GM12878 (cell line): ENCODE results near the gene TRMT10C. TPM values are rescaled to one million over a fixed set of nuclear protein-coding genes. Genes with fewer than 3 reads are reported as not detected.

Experiments used
- ATAC-seq: fragments of 200-7000 bp; cut with Tn5 transposase; 3 replicates; pipeline ENCODE4 v1.9.1; 2020; ENCODE audit warnings: mild to moderate bottlenecking, moderate library complexity
- BruUV-seq: library from RNA; stranded (reverse); fragments of 400-500 nt; replicated peaks from 2 replicates; lab custom pipeline; 2021; lab: Mats Ljungman, UMichigan
- CTCF ChIA-PET: fragments of 300-600 bp; sonication (Branson Sonifier 250); formaldehyde crosslinking; extraction: SDS; loops from one replicate; lab custom pipeline; 2021; ENCODE audit warnings: inconsistent platforms; lab: Yijun Ruan, JAX
- POLR2A ChIA-PET: fragments of 350-600 bp; formaldehyde crosslinking; extraction: SDS; loops from one replicate; lab custom pipeline; 2021; ENCODE audit warnings: inconsistent platforms; lab: Charles Lee
- RAD21 ChIA-PET: fragments of 300-600 bp; sonication (Branson Sonifier 250); formaldehyde crosslinking; loops from one replicate; lab custom pipeline; 2023; ENCODE audit warnings: antibody characterized with exemption; ENCODE audit not compliant: unreplicated experiment; lab: Charles Lee
- SMC1A ChIA-PET: fragments of 300-600 bp; sonication (Branson Sonifier 250); formaldehyde crosslinking; loops from one replicate; lab custom pipeline; 2023; ENCODE audit not compliant: unreplicated experiment, uncharacterized antibody; lab: Charles Lee
- DNase-seq: peaks from one replicate; pipeline ENCODE4 v3.0.0-alpha.2; 2011; ENCODE audit warnings: low read depth, low spot score
- FAIRE-seq: peaks from 3 replicates; lab custom pipeline; 2011; peaks lifted over from hg19 to GRCh38; lab: Jason Lieb, UNC
- H2AFZ ChIP-seq: 2 replicates; pipeline ENCODE4 v1.6.0; 2011; ENCODE audit warnings: low read depth, low read length, control low read depth; ENCODE audit not compliant: control insufficient read depth
- H3K27ac ChIP-seq: 2 replicates; pipeline ENCODE4 v1.5.1; 2011; ENCODE audit warnings: control low read depth; ENCODE audit not compliant: control insufficient read depth, insufficient read depth
- H3K27me3 ChIP-seq, 2 experiments: replicated peaks in 1 of 2; 2 replicates each; pipeline versions ENCODE4 v1.6.0 to v1.6.1; 2011; ENCODE audit warnings: low read length in 1 of 2; ENCODE audit not compliant: control insufficient read depth in 2 of 2, insufficient read depth in 2 of 2
- H3K36me3 ChIP-seq, 2 experiments: 2 replicates each; pipeline ENCODE4 v1.5.1; 2011; ENCODE audit warnings: low read length in 1 of 2; ENCODE audit not compliant: control insufficient read depth in 2 of 2, insufficient read depth in 2 of 2
- H3K4me1 ChIP-seq: 2 replicates; pipeline ENCODE4 v1.6.1; 2011; ENCODE audit warnings: mild to moderate bottlenecking, low read length, moderate library complexity, mixed read lengths; ENCODE audit not compliant: control insufficient read depth, insufficient read depth
- H3K4me2 ChIP-seq: 2 replicates; pipeline ENCODE4 v1.6.0; 2011; ENCODE audit warnings: control low read depth; ENCODE audit not compliant: control insufficient read depth, insufficient read depth
- H3K4me3 ChIP-seq: fragments of 200-600 bp; sonication (generic); 2 replicates; pipeline ENCODE4 v1.5.1; 2016
- H3K79me2 ChIP-seq: 2 replicates; pipeline ENCODE4 v1.6.0; 2011; ENCODE audit warnings: low read length; ENCODE audit not compliant: control insufficient read depth, insufficient read depth
- H3K9ac ChIP-seq: 2 replicates; pipeline ENCODE4 v1.8.0; 2011; ENCODE audit warnings: low read length, control low read depth, mixed read lengths; ENCODE audit not compliant: control insufficient read depth, insufficient read depth
- H3K9me3 ChIP-seq: replicated peaks from 3 replicates; pipeline ENCODE4 v1.5.1; 2011; ENCODE audit warnings: mild to moderate bottlenecking, low read length; ENCODE audit not compliant: control insufficient read depth, insufficient read depth
- H4K20me1 ChIP-seq: 2 replicates; pipeline ENCODE4 v1.6.0; 2011; ENCODE audit not compliant: control insufficient read depth, insufficient read depth
- CHD1 ChIP-seq: IDR thresholded peaks from 2 replicates; pipeline ENCODE4 v1.6.1; 2012; ENCODE audit warnings: low read depth, low read length, improper control_type of control experiment
- CREM ChIP-seq: IDR thresholded peaks from 2 replicates; pipeline ENCODE4 v1.6.1; 2014; ENCODE audit warnings: antibody characterized with exemption, low read depth
- IKZF1 ChIP-seq: fragments of 450-650 bp; conservative IDR thresholded peaks from 2 replicates; pipeline ENCODE4 v1.6.1; 2017; ENCODE audit warnings: antibody characterized with exemption, mild to moderate bottlenecking
- MXI1 ChIP-seq: fragments of 150-350 bp; IDR thresholded peaks from 2 replicates; pipeline ENCODE4 v1.6.1; 2011; ENCODE audit warnings: low read depth, mild to moderate bottlenecking, inconsistent platforms, low read length, improper control_type of control experiment
- NFYA ChIP-seq: IDR thresholded peaks from 2 replicates; pipeline ENCODE4 v1.6.1; 2011; ENCODE audit warnings: low read depth, mild to moderate bottlenecking, low read length, improper control_type of control experiment, borderline replicate concordance
- POLR2A ChIP-seq: IDR thresholded peaks from 2 replicates; pipeline ENCODE4 v1.6.1; 2011; ENCODE audit warnings: low read depth, mild to moderate bottlenecking, low read length
- RCOR1 ChIP-seq: conservative IDR thresholded peaks from 2 replicates; pipeline ENCODE4 v1.6.1; 2012; ENCODE audit warnings: low read depth, low read length, improper control_type of control experiment
- SIN3A ChIP-seq: IDR thresholded peaks from 2 replicates; pipeline ENCODE4 v1.6.1; 2012; ENCODE audit warnings: low read depth, low read length, improper control_type of control experiment
- TCF3 ChIP-seq: IDR thresholded peaks from 2 replicates; pipeline ENCODE4 v1.6.1; 2012; ENCODE audit warnings: low read depth, mild to moderate bottlenecking, low read length, borderline replicate concordance; ENCODE audit not compliant: insufficient read depth
- WGBS: methylation state at CpG from one replicate; pipeline ENCODE4 v1.1.6; 2016; ENCODE audit warnings: low lambda C conversion rate; ENCODE audit not compliant: insufficient replicate concordance, insufficient coverage; ENCODE audit errors: missing lambda C conversion rate; 5-methylcytosine and 5-hydroxymethylcytosine counted together
- in situ Hi-C: fragments of 300-500 bp; cut with MboI; formaldehyde crosslinking; loops from 9 replicates; pipeline ENCODE4 v1.14.3; 2018; ENCODE audit warnings: mixed read lengths
- intact Hi-C: fragments of 100-400 bp; cut with micrococcal nuclease; formaldehyde crosslinking; loops from one replicate; pipeline ENCODE4 v1.14.2; 2022; ENCODE audit not compliant: unreplicated experiment
- polyA plus RNA-seq, 11 experiments: library from polyadenylated mRNA; depleted of rRNA in 4 of 11; unstranded in 6 of 11; stranded (reverse) in 5 of 11; fragments of >200 nt; fragmentation: Nextera tagmentation in 4 of 11; fragmentation: Illumina TruSeq in 1 of 11; extraction: Ambion mirVana in 4 of 11; extraction: Trizol in 1 of 11; gene quantifications; 1 replicate in 1 of 11; 2 replicates in 10 of 11; pipeline versions ENCODE4 v1.2.1 to v1.2.3, GENCODE V29; 2011 to 2016; ENCODE audit warnings: inconsistent platforms in 2 of 11, missing spikeins in 2 of 11, low read depth in 1 of 11
- total RNA-seq, 4 experiments: library from RNA; depleted of rRNA in 3 of 4; stranded (reverse); fragments of >200 nt in 3 of 4; fragmentation: Illumina TruSeq in 1 of 4; extraction: Trizol in 1 of 4; gene quantifications; 2 replicates each; pipeline versions ENCODE4 v1.2.1 to v1.2.3, GENCODE V29; 2013 to 2021
- TF ChIP-seq, protein P1 (sequence below): IDR thresholded peaks from 2 replicates; pipeline ENCODE4 v1.6.1; 2011; ENCODE audit warnings: borderline replicate concordance, low read depth, mild to moderate bottlenecking, moderate library complexity, low read length; ENCODE audit not compliant: insufficient read depth, poor library complexity, severe bottlenecking
- TF ChIP-seq, protein P2 (sequence below): fragments of 150-350 bp; IDR thresholded peaks from 2 replicates; pipeline ENCODE4 v1.6.1; 2014; ENCODE audit warnings: mild to moderate bottlenecking, low read depth, low read length

TRMT10C gene
- total and polyA plus RNA-seq, 10 of the 15 experiments (the other 5 are each of a cell fraction or from before 2014, with no cell fraction given): 33.0 to 82.1 (median 47.1) TPM

DNA sequence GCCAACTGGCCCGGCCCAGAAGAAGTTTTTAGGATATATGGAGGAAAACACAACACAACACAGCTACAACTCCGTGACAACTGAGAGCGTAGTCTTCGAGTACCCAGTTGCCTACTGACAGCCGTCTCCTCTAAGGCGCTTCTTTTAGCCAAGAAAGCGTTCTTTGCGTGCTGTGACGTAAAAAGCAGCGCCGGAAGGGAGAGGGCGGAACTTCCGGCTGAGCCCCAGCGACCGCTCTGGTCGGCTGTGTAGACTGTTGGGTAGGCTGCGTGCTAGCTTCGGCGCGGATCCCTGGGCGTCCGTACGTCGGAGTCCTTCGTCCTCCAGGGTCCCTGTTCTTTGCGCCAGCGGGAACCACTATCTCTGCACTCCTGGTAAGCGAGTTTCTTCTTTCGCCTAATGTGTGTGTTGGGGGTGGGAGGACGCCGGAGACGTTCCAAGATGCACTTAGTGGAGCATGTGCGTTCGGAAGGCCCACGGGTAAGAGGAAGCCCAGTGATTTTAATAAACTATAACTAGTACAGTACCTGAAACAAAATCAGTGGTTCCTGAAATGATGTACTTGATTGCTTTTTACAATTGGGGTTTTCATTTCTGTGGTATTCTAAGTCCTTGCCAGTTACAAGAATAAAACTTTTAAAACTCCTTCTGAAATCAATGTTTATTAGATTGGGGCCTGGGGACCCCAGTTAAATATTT lies at the start of gene TRMT10C (continued):
- TF ChIP-seq, protein P1, sequence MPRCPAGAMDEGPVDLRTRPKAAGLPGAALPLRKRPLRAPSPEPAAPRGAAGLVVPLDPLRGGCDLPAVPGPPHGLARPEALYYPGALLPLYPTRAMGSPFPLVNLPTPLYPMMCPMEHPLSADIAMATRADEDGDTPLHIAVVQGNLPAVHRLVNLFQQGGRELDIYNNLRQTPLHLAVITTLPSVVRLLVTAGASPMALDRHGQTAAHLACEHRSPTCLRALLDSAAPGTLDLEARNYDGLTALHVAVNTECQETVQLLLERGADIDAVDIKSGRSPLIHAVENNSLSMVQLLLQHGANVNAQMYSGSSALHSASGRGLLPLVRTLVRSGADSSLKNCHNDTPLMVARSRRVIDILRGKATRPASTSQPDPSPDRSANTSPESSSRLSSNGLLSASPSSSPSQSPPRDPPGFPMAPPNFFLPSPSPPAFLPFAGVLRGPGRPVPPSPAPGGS: no peak
- peak; percentile 97 for TF ChIP-seq POLR2A

DNA sequence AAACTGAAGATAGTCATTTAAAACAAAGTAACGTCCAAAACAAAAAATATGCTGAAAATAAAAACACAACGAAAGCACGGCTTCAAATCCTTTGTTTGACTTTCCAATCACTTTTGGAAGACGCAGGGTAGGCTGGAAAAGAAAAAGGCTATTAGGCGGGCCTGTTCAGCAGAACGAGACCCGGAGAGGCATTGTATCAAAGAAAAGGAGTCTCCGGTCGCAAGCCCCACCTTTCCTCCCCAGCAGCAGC lies 49.3 kb upstream of the TRMT10C start:
- WGBS: 16% methylated on average over 9 of the region's 9 CpGs
- ChIA-PET RAD21 (no interaction called here), CTCF (interaction anchor here (0.6 to 1.0 kb wide), 3 partner anchors 9 to 696 kb away, joined by 3 to 4 read pairs (median 3); partner anchors contain the start of gene PCNP), SMC1A (interaction anchor here (0.6 to 1.2 kb wide), 3 partner anchors 10 to 317 kb away, joined by 3 read pairs; no protein-coding TSS in a partner anchor), POLR2A (interaction anchor here (1.2 kb wide), 1 partner anchor 61 kb away, joined by 3 read pairs; no protein-coding TSS in a partner anchor)
- Histone ChIP-seq H3K4me2 (peak overlapping the region; percentile 75), H4K20me1 (no peaks in the 10 kb centered on the region), H3K79me2 (peaks cover 5% of the 10 kb centered on the region; the same call in 1 of the 2 replicates), H3K4me3 (peak overlapping the region; percentile 97), H3K36me3 (no peaks in the 10 kb centered on the region), H3K27ac (peak overlapping the region; percentile 97), H2AFZ (peak overlapping the region; percentile 96), H3K4me1 (no peaks in the 10 kb centered on the region), H3K27me3 (no peaks in the 10 kb centered on the region), H3K9me3 (no peaks in the 10 kb centered on the region), H3K9ac (peak overlapping the region; percentile 91)
- ATAC-seq: peak; percentile 64
- intact Hi-C loops (loop anchor here (2.0 kb wide), 1 partner anchor 164 kb away; the partner anchor contains the start of gene ZBTB11), in situ Hi-C loops (no loop called here)
- no peak for FAIRE-seq
- TF ChIP-seq TCF3 (no peak), SIN3A (0 out of 2 replicates have a peak, but pooled peaks have one; percentile 12), IKZF1 (0 out of 2 replicates have a peak, but pooled peaks have one; percentile 5), RCOR1 (no peak), CREM (no peak), CHD1 (no peak), MXI1 (0 out of 2 replicates have a peak, but pooled peaks have one; percentile 29), NFYA (no peak)
- TF ChIP-seq, protein P2, sequence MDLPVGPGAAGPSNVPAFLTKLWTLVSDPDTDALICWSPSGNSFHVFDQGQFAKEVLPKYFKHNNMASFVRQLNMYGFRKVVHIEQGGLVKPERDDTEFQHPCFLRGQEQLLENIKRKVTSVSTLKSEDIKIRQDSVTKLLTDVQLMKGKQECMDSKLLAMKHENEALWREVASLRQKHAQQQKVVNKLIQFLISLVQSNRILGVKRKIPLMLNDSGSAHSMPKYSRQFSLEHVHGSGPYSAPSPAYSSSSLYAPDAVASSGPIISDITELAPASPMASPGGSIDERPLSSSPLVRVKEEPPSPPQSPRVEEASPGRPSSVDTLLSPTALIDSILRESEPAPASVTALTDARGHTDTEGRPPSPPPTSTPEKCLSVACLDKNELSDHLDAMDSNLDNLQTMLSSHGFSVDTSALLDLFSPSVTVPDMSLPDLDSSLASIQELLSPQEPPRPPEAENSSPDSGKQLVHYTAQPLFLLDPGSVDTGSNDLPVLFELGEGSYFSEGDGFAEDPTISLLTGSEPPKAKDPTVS: no peak
- no peak for DNase-seq
- BruUV-seq: no TSS peak
